Adipocyte (in vitro differentiated cells): ENCODE results near the gene GPR137.
A peak's percentile ranks its signal among the peaks of the same experiment; 100 is the strongest.
"Not testable (repeated sequence)": the region's sequence is repeated elsewhere in the genome, so short reads cannot be mapped to it uniquely, and the experiment has no call there.

Experiments used
- DNase-seq: peaks from one replicate; pipeline ENCODE4 v3.0.0-alpha.2; 2015; ENCODE audit warnings: low read depth
- H3K27me3 ChIP-seq: replicated peaks from 2 replicates; pipeline ENCODE4 v1.7.0; 2013; ENCODE audit warnings: mild to moderate bottlenecking, low read length, moderate library complexity; ENCODE audit not compliant: control insufficient read depth, insufficient read depth
- H3K36me3 ChIP-seq: 2 replicates; pipeline ENCODE4 v1.7.0; 2013; ENCODE audit warnings: low read length, mild to moderate bottlenecking, moderate library complexity; ENCODE audit not compliant: control insufficient read depth, insufficient read depth, severe bottlenecking
- H3K4me1 ChIP-seq: 2 replicates; pipeline ENCODE4 v1.7.0; 2013; ENCODE audit warnings: mild to moderate bottlenecking, low read length, moderate library complexity; ENCODE audit not compliant: control insufficient read depth, insufficient read depth
- H3K4me3 ChIP-seq: 2 replicates; pipeline ENCODE4 v1.7.0; 2013; ENCODE audit warnings: mild to moderate bottlenecking, low read length, moderate library complexity
- H3K9ac ChIP-seq: 2 replicates; pipeline ENCODE4 v1.7.0; 2013; ENCODE audit warnings: mild to moderate bottlenecking, low read length, moderate library complexity
- H3K9me3 ChIP-seq: 2 replicates; pipeline ENCODE4 v1.7.0; 2013; ENCODE audit warnings: mild to moderate bottlenecking, low read length, moderate library complexity; ENCODE audit not compliant: control insufficient read depth

The GPR137 gene

GRCh38 chr11:64314146-64314804, 28.6 kb downstream of the GPR137 start:
- no peaks in the 10 kb centered on the region for H3K27me3 ChIP-seq
- peaks cover 22% of the 10 kb centered on the region for H3K36me3 ChIP-seq
- no peaks in the 10 kb centered on the region for H3K9me3 ChIP-seq
- H3K4me1 ChIP-seq: peaks cover 35% of the 10 kb centered on the region
- H3K4me3 ChIP-seq: peak overlapping the region; percentile 75
- peak overlapping the region; percentile 87 for H3K9ac ChIP-seq
- DNase-seq: no peak

- H3K4me3 ChIP-seq: peak overlapping the region; percentile 75
- H3K9me3 ChIP-seq: no peaks in the 10 kb centered on the region
- peak overlapping the region; percentile 87 for H3K9ac ChIP-seq
- peaks cover 41% of the 10 kb centered on the region for H3K4me1 ChIP-seq
- peaks cover 22% of the 10 kb centered on the region for H3K36me3 ChIP-seq
- no peak for DNase-seq
- H3K27me3 ChIP-seq: no peaks in the 10 kb centered on the region
Measured at GRCh38 chr11:64314805-64315561, 29.3 kb downstream of the GPR137 start.

- peak overlapping the region; percentile 91 for H3K4me3 ChIP-seq
- not testable (repeated sequence) for H3K9me3 ChIP-seq, DNase-seq
Measured at GRCh38 chr11:64315667-64316526, 30.2 kb downstream of the GPR137 start.

DNA sequence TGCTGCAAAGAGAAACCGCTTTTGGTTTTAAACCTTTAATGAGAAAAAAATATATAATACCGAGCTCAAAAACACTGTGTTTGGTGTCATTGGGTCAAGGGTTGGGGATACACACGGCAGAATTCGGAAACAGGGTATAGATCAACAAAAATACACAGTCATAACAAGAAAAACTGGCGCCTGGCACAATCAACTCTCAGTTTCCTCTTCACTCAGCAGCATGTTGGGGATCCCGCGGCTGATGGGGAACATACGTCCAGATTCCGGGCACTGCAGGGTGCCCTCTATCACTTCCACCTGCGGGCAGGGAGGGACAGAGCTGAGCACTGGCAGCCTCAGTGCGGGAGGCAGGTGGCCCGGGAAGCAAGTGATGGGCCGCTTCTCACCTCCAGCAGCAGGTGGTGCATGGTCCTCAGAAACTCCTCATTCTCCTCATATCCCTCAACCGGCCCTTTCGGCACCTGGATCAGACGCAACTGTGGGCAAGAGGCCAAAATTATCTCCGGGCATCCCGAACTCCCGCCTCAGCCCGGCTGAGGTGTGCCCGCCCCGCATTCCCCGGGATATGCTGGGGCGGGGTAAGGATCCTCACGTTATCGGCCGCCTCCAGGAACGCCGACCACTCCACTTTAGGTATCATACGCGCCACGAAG, 31.1 kb downstream of the GPR137 start:
- peaks cover 41% of the 10 kb centered on the region for H3K4me1 ChIP-seq
- no peak for DNase-seq
- peak overlapping the region; percentile 91 for H3K4me3 ChIP-seq

More at GRCh38 chr11:64315667-64316526, 30.2 kb downstream of the GPR137 start:
- H3K4me1 ChIP-seq: peaks cover 41% of the 10 kb centered on the region
- H3K9ac ChIP-seq: peak overlapping the region; percentile 93
- H3K36me3 ChIP-seq: peaks cover 24% of the 10 kb centered on the region
- not testable (repeated sequence) for H3K27me3 ChIP-seq

DNA sequence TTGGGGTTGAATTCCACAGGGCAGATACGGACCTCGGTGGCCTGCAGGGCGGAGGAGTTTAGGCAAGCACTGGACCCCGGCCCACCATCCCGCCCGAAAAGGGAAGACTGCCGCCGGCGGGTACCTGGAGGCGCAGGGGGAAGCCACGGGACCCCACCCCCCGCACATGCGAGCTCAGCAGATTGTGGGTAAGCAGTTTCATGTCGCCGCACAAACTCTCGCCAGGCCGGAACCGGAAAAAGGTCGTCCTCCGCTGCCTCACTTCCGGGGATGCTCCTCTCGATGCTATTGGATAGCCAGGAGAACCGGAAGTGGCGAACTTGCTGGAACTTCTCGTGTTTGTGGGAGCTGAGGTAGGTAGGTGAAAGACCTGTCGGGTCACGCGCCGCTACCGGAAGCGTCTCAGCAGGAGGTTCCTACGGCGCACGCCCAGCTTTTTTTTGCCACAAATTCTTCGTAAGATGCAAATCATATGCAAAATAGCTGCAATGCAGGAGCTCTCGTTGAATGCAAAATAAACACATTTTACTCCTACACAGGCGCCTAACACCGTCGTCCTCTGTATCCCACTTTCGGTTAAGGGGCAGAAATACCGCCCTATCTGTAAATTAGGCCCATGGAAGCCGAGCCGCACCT, 31.8 kb downstream of the GPR137 start, which contains the start of gene TRMT112:
TRMT112 (minus strand) TSS at position 235 of the 636 bp plus-strand sequence; CDS start at position 202, 33 bp downstream.
- Histone ChIP-seq H3K9ac (peak within 1 kb of the TSS; percentile 93), H3K9me3 (no peaks in the 10 kb centered on the region), H3K4me3 (peak within 1 kb of the TSS; percentile 91), H3K4me1 (peaks cover 41% of the 10 kb centered on the region), H3K27me3 (no peaks in the 10 kb centered on the region), H3K36me3 (peaks cover 35% of the 10 kb centered on the region)
- peak; percentile 98 for DNase-seq

More for the DNA sequence above, 31.1 kb downstream of the GPR137 start:
- no peaks in the 10 kb centered on the region for H3K27me3 ChIP-seq
- no peaks in the 10 kb centered on the region for H3K9me3 ChIP-seq
- peak overlapping the region; percentile 93 for H3K9ac ChIP-seq
- peaks cover 29% of the 10 kb centered on the region for H3K36me3 ChIP-seq

DNA sequence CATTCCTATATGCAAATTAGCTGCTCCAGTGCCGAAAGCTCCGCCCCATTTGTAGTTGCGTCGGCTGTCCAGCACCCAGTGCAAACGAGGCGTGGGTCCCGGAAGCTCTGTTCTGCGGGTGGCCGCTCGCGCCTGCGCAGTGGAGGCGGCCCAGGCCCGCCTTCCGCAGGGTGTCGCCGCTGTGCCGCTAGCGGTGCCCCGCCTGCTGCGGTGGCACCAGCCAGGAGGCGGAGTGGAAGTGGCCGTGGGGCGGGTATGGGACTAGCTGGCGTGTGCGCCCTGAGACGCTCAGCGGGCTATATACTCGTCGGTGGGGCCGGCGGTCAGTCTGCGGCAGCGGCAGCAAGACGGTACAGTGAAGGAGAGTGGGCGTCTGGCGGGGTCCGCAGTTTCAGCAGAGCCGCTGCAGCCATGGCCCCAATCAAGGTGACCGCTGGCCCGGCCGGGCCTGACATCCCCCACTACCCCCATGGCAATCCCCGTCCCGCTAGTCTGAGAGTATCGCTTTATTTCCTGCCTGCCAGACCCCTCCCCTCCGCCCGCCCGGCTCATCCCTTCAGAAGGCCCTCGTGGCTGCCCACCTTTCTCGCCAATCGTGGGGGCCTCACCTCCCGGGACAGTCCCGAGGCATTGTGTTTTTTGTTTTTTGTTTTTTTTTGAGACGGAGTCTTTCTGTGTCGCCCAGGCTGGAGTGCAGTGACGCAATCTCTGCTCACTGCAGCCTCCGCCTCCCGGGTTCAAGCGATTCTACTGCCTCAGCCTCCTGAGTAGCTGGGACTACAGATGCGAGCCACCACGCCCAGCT, 32.5 kb downstream of the GPR137 start, which contains the start of gene PRDX5:
PRDX5 (plus strand) TSS at position 161 of the 805 bp plus-strand sequence; CDS start at position 256, 95 bp downstream.
- peak within 1 kb of the TSS; percentile 91 for H3K4me3 ChIP-seq
- H3K9ac ChIP-seq: peak within 1 kb of the TSS; percentile 93
- H3K4me1 ChIP-seq: peaks cover 35% of the 10 kb centered on the region
- H3K36me3 ChIP-seq: peaks cover 37% of the 10 kb centered on the region
- DNase-seq: peak; percentile 99
- no peaks in the 10 kb centered on the region for H3K9me3 ChIP-seq
- H3K27me3 ChIP-seq: no peaks in the 10 kb centered on the region

DNA sequence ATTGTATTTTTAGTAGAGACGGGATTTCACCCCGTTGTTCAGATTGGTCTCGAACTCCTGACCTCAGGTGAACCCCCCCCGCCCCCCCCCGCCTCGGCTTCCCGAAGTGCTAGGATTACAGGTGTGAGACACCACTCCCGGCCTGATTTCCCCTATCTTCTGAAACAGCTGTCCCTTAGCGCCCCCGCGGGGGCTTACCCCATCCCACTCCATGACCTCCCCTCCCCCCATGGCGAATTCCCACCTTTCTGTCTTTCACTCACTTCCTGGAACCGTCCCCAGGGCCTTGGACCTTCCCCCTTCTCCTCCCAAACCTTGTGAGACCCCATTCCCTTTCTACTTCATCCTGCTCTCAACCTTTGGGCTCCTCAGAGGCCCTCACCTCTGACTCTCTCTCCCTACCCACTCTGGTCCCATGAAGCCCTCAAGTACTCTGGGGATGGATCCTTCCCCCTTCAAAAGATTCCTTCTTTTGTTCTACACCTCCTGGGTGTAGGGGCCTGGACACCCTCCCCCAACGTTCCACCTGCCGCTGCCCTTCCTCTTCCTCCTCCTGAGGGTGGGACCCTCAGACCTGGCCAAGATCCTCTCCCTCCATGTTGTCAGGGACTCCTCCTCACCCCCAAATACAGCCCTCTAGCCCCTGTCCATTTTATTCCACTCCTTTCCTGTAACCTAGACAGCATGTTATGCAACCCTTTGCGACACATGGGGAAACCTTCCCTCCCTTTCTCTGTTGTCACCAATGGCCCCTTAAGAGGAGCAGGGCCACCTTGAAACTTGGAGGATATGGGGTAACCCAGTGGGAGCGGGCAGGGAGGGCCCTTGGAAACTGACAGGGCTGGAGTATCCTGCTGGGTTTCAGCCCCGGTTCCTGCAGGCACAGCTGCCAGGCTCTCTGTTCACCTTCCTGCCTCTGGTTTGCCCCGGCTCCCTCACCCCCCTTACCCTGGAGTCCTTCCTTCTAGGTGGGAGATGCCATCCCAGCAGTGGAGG, 33.4 kb downstream of the GPR137 start:
- DNase-seq: peak; percentile 41
- no peaks in the 10 kb centered on the region for H3K9me3 ChIP-seq
- H3K36me3 ChIP-seq: peaks cover 37% of the 10 kb centered on the region
- H3K4me3 ChIP-seq: peak overlapping the region; percentile 91
- H3K27me3 ChIP-seq: no peaks in the 10 kb centered on the region
- peak overlapping the region; percentile 93 for H3K9ac ChIP-seq
- H3K4me1 ChIP-seq: peaks cover 28% of the 10 kb centered on the region

- H3K9ac ChIP-seq: no peak overlapping the region
- no peaks in the 10 kb centered on the region for H3K27me3 ChIP-seq
- H3K36me3 ChIP-seq: peaks cover 23% of the 10 kb centered on the region
- DNase-seq: no peak
- H3K4me1 ChIP-seq: peaks cover 20% of the 10 kb centered on the region
- H3K9me3 ChIP-seq: no peaks in the 10 kb centered on the region
- H3K4me3 ChIP-seq: no peak overlapping the region
Measured at GRCh38 chr11:64320556-64320955, 34.9 kb downstream of the GPR137 start.

GRCh38 chr11:64321026-64321425, 35.4 kb downstream of the GPR137 start:
- no peak for DNase-seq
- Histone ChIP-seq H3K36me3 (peaks cover 20% of the 10 kb centered on the region), H3K27me3 (no peaks in the 10 kb centered on the region), H3K4me3 (no peak overlapping the region), H3K9ac (no peak overlapping the region), H3K9me3 (no peaks in the 10 kb centered on the region), H3K4me1 (peaks cover 19% of the 10 kb centered on the region)
